ENCODE measurements around the gene COL4A2.

Gene COL4A2

GRCh38 chr13:110306960-110307766 lies at the start of gene COL4A2, which contains the start of gene COL4A1:
Gene COL4A2, plus strand, starts transcription at chr13:110307284. Its CDS starts 620 bp downstream, at chr13:110307904.
Gene COL4A1, minus strand, starts transcription at chr13:110307157. Its CDS starts 130 bp downstream, at chr13:110307027.
- in situ Hi-C loops (cut with MboI; ENCODE audit: low pct_unique_long_range_greater_than_20kb, low sequenced_read_pairs) = no loop called here
- no peak for DNase-seq

- no peak for DNase-seq
- in situ Hi-C loops (cut with MboI; ENCODE audit: low pct_unique_long_range_greater_than_20kb, low sequenced_read_pairs) = no loop called here
Measured at GRCh38 chr13:110257408-110257807, 49.7 kb upstream of the COL4A2 start.

GRCh38 chr13:110258876-110259631 lies 48.0 kb upstream of the COL4A2 start:
- no peak for DNase-seq
- in situ Hi-C loops (cut with MboI; ENCODE audit: low pct_unique_long_range_greater_than_20kb, low sequenced_read_pairs) = no loop called here

GRCh38 chr13:110259651-110260050 lies 47.4 kb upstream of the COL4A2 start:
- in situ Hi-C loops (cut with MboI; ENCODE audit: low pct_unique_long_range_greater_than_20kb, low sequenced_read_pairs) = no loop called here
- DNase-seq = no peak

GRCh38 chr13:110261166-110262081 lies 45.7 kb upstream of the COL4A2 start:
- in situ Hi-C loops (cut with MboI; ENCODE audit: low pct_unique_long_range_greater_than_20kb, low sequenced_read_pairs) = no loop called here
- DNase-seq = no peak

- DNase-seq = no peak
- in situ Hi-C loops (cut with MboI; ENCODE audit: low pct_unique_long_range_greater_than_20kb, low sequenced_read_pairs) = no loop called here
Measured at GRCh38 chr13:110262082-110262436, 45.0 kb upstream of the COL4A2 start.

- in situ Hi-C loops (cut with MboI; ENCODE audit: low pct_unique_long_range_greater_than_20kb, low sequenced_read_pairs) = no loop called here
- no peak for DNase-seq
Measured at GRCh38 chr13:110262508-110263291, 44.4 kb upstream of the COL4A2 start.

- DNase-seq = no peak
Measured at GRCh38 chr13:110263404-110263803, 43.7 kb upstream of the COL4A2 start.

GRCh38 chr13:110263888-110264287 lies 43.2 kb upstream of the COL4A2 start:
- no peak for DNase-seq
- in situ Hi-C loops (cut with MboI; ENCODE audit: low pct_unique_long_range_greater_than_20kb, low sequenced_read_pairs) = no loop called here

More at GRCh38 chr13:110263404-110263803, 43.7 kb upstream of the COL4A2 start:
- in situ Hi-C loops (cut with MboI; ENCODE audit: low pct_unique_long_range_greater_than_20kb, low sequenced_read_pairs) = no loop called here

- DNase-seq = no peak
- in situ Hi-C loops (cut with MboI; ENCODE audit: low pct_unique_long_range_greater_than_20kb, low sequenced_read_pairs) = no loop called here
Measured at GRCh38 chr13:110264685-110265275, 42.3 kb upstream of the COL4A2 start.

GRCh38 chr13:110265341-110265681 lies 41.8 kb upstream of the COL4A2 start:
- DNase-seq = no peak
- in situ Hi-C loops (cut with MboI; ENCODE audit: low pct_unique_long_range_greater_than_20kb, low sequenced_read_pairs) = no loop called here

- in situ Hi-C loops (cut with MboI; ENCODE audit: low pct_unique_long_range_greater_than_20kb, low sequenced_read_pairs) = no loop called here
Measured at GRCh38 chr13:110265682-110266430, 41.2 kb upstream of the COL4A2 start.

GRCh38 chr13:110266431-110266809 lies 40.7 kb upstream of the COL4A2 start:
- in situ Hi-C loops (cut with MboI; ENCODE audit: low pct_unique_long_range_greater_than_20kb, low sequenced_read_pairs) = no loop called here

More at GRCh38 chr13:110265682-110266430, 41.2 kb upstream of the COL4A2 start:
- DNase-seq = no peak

GRCh38 chr13:110266983-110267382 lies 40.1 kb upstream of the COL4A2 start:
- in situ Hi-C loops (cut with MboI; ENCODE audit: low pct_unique_long_range_greater_than_20kb, low sequenced_read_pairs) = no loop called here
- DNase-seq = no peak

More at GRCh38 chr13:110266431-110266809, 40.7 kb upstream of the COL4A2 start:
- no peak for DNase-seq

GRCh38 chr13:110268061-110268460 lies 39.0 kb upstream of the COL4A2 start:
- DNase-seq = no peak
- in situ Hi-C loops (cut with MboI; ENCODE audit: low pct_unique_long_range_greater_than_20kb, low sequenced_read_pairs) = no loop called here

- in situ Hi-C loops (cut with MboI; ENCODE audit: low pct_unique_long_range_greater_than_20kb, low sequenced_read_pairs) = no loop called here
- no peak for DNase-seq
Measured at GRCh38 chr13:110268576-110269185, 38.4 kb upstream of the COL4A2 start.

- DNase-seq = no peak
- in situ Hi-C loops (cut with MboI; ENCODE audit: low pct_unique_long_range_greater_than_20kb, low sequenced_read_pairs) = no loop called here
Measured at GRCh38 chr13:110269509-110270185, 37.4 kb upstream of the COL4A2 start.

Data from KBM-7 (cell line).